ENCODE results near the gene CDAN1. TPM values are rescaled to one million over a fixed set of nuclear protein-coding genes. Genes with fewer than 3 reads are reported as not detected.

The CDAN1 gene
- total and polyA plus RNA-seq, 10 of the 15 experiments (the other 5 are each of a cell fraction or from before 2014, with no cell fraction given), result 0.56 to 14.2 (median 6.7) TPM

DNA sequence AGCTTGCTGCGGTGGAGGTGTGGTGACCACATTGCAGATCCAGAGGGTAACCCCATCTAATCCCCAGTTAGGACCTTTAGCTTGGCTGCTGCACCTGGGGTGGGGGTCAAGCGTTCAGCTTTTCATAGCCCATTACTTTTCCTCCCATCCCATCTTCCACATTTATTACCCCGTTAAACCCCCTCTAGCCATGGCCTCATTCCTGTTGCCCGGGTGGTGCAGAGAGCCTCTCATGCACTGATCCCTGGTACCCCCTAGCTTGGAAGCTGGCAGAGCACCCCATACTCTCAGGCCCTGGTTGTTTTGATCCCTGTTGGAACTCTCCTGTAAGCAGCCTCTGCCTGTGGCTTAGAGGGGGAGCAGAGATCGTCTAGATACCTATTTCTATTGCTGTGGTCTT is 20.8 kb downstream of the CDAN1 start (continued):
- TF ChIP-seq, protein P1, sequence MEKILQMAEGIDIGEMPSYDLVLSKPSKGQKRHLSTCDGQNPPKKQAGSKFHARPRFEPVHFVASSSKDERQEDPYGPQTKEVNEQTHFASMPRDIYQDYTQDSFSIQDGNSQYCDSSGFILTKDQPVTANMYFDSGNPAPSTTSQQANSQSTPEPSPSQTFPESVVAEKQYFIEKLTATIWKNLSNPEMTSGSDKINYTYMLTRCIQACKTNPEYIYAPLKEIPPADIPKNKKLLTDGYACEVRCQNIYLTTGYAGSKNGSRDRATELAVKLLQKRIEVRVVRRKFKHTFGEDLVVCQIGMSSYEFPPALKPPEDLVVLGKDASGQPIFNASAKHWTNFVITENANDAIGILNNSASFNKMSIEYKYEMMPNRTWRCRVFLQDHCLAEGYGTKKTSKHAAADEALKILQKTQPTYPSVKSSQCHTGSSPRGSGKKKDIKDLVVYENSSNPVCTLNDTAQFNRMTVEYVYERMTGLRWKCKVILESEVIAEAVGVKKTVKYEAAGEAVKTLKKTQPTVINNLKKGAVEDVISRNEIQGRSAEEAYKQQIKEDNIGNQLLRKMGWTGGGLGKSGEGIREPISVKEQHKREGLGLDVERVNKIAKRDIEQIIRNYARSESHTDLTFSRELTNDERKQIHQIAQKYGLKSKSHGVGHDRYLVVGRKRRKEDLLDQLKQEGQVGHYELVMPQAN (conservative IDR thresholded peaks at IDR 0.05), result no peak
- no peak for TF ChIP-seq IKZF1 (conservative IDR thresholded peaks at IDR 0.05)
- TF ChIP-seq, protein P2, sequence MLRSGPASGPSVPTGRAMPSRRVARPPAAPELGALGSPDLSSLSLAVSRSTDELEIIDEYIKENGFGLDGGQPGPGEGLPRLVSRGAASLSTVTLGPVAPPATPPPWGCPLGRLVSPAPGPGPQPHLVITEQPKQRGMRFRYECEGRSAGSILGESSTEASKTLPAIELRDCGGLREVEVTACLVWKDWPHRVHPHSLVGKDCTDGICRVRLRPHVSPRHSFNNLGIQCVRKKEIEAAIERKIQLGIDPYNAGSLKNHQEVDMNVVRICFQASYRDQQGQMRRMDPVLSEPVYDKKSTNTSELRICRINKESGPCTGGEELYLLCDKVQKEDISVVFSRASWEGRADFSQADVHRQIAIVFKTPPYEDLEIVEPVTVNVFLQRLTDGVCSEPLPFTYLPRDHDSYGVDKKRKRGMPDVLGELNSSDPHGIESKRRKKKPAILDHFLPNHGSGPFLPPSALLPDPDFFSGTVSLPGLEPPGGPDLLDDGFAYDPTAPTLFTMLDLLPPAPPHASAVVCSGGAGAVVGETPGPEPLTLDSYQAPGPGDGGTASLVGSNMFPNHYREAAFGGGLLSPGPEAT (IDR thresholded peaks at IDR 0.05; ENCODE audit: low read depth), result no peak

DNA sequence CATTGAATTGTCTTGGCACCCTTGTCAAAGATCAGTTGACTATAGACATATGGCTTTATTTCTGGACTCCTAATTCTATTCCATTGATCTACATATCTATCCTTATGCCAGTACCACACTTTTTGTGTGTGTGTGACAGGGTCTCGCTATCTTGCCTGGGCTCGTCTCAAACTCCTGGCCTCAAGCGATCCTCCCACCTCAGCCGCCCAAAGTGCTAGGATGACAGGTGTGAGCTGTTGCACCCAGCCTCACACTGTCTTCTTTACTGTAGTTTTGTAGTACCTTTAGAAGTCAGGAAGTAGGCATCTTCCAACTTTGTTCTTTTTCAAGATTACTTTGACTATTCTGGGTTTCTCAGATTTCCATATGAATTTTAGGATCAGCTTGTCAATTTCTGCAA is 24.3 kb downstream of the CDAN1 start:
- Histone ChIP-seq H3K27me3 (replicated peaks in 1 of 2; ENCODE audit: control insufficient read depth in 2 of 2, insufficient read depth in 2 of 2, low read length in 1 of 2) (no peaks in the 10 kb centered on the region), H3K36me3 (ENCODE audit: control insufficient read depth in 2 of 2, insufficient read depth in 2 of 2, low read length in 1 of 2) (no peaks in the 10 kb centered on the region; a peak in 2 of 4 replicates), H3K27ac (ENCODE audit: control insufficient read depth, insufficient read depth) (no peak overlapping the region), H3K4me3 (no peak overlapping the region), H3K4me2 (ENCODE audit: control insufficient read depth, insufficient read depth) (no peak overlapping the region), H3K4me1 (ENCODE audit: control insufficient read depth, insufficient read depth, low read length) (no peaks in the 10 kb centered on the region), H3K9ac (ENCODE audit: control insufficient read depth, insufficient read depth, low read length) (no peak overlapping the region), H4K20me1 (ENCODE audit: control insufficient read depth, insufficient read depth) (no peaks in the 10 kb centered on the region), H3K9me3 (replicated peaks; ENCODE audit: control insufficient read depth, insufficient read depth, low read length) (no peaks in the 10 kb centered on the region), H2AFZ (ENCODE audit: control insufficient read depth, low read depth, low read length) (no peak overlapping the region), H3K79me2 (ENCODE audit: control insufficient read depth, insufficient read depth, low read length) (no peaks in the 10 kb centered on the region)
- DNase-seq (ENCODE audit: low read depth, low spot score) (no peak), FAIRE-seq (no peak), ATAC-seq (no peak)
- WGBS (ENCODE audit: insufficient coverage, insufficient replicate concordance, low lambda C conversion rate, missing lambda C conversion rate), result 100% methylated on average over 4 of the region's 4 CpGs
- ChIA-PET CTCF (interaction anchor here (1.1 to 1.9 kb wide), 2 partner anchors 16 to 214 kb away, joined by 4 to 9 read pairs; no protein-coding TSS in a partner anchor), RAD21 (ENCODE audit: unreplicated experiment) (interaction anchor here (0.6 kb wide), 1 partner anchor 513 kb away, joined by 3 read pairs; no protein-coding TSS in a partner anchor), POLR2A (no interaction called here), SMC1A (ENCODE audit: uncharacterized antibody, unreplicated experiment) (interaction anchor here (1.4 kb wide), 1 partner anchor 214 kb away, joined by 3 read pairs; no protein-coding TSS in a partner anchor)
- intact Hi-C loops (cut with micrococcal nuclease; ENCODE audit: unreplicated experiment) (no loop called here), in situ Hi-C loops (cut with MboI) (no loop called here)
- no TSS peak for BruUV-seq (replicated peaks)
- TF ChIP-seq, protein P3, sequence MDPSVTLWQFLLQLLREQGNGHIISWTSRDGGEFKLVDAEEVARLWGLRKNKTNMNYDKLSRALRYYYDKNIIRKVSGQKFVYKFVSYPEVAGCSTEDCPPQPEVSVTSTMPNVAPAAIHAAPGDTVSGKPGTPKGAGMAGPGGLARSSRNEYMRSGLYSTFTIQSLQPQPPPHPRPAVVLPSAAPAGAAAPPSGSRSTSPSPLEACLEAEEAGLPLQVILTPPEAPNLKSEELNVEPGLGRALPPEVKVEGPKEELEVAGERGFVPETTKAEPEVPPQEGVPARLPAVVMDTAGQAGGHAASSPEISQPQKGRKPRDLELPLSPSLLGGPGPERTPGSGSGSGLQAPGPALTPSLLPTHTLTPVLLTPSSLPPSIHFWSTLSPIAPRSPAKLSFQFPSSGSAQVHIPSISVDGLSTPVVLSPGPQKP (IDR thresholded peaks at IDR 0.05; ENCODE audit: low read depth, low read length), result no peak
- no peak for TF ChIP-seq ZNF384 (IDR thresholded peaks at IDR 0.05; ENCODE audit: borderline replicate concordance, low read depth, low read length)
- no peak for TF ChIP-seq CHD2 (IDR thresholded peaks at IDR 0.05; ENCODE audit: borderline replicate concordance, low read depth, low read length)
- no peak for TF ChIP-seq HCFC1 (IDR thresholded peaks at IDR 0.05; ENCODE audit: low read length)
- no peak for TF ChIP-seq ZZZ3 (IDR thresholded peaks at IDR 0.05; ENCODE audit: control insufficient read depth, insufficient read length, low read depth)
- TF ChIP-seq, protein P4, sequence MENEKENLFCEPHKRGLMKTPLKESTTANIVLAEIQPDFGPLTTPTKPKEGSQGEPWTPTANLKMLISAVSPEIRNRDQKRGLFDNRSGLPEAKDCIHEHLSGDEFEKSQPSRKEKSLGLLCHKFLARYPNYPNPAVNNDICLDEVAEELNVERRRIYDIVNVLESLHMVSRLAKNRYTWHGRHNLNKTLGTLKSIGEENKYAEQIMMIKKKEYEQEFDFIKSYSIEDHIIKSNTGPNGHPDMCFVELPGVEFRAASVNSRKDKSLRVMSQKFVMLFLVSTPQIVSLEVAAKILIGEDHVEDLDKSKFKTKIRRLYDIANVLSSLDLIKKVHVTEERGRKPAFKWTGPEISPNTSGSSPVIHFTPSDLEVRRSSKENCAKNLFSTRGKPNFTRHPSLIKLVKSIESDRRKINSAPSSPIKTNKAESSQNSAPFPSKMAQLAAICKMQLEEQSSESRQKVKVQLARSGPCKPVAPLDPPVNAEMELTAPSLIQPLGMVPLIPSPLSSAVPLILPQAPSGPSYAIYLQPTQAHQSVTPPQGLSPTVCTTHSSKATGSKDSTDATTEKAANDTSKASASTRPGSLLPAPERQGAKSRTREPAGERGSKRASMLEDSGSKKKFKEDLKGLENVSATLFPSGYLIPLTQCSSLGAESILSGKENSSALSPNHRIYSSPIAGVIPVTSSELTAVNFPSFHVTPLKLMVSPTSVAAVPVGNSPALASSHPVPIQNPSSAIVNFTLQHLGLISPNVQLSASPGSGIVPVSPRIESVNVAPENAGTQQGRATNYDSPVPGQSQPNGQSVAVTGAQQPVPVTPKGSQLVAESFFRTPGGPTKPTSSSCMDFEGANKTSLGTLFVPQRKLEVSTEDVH (IDR thresholded peaks at IDR 0.05; ENCODE audit: low read depth, partially characterized antibody), result no peak
- TF ChIP-seq, protein P5, sequence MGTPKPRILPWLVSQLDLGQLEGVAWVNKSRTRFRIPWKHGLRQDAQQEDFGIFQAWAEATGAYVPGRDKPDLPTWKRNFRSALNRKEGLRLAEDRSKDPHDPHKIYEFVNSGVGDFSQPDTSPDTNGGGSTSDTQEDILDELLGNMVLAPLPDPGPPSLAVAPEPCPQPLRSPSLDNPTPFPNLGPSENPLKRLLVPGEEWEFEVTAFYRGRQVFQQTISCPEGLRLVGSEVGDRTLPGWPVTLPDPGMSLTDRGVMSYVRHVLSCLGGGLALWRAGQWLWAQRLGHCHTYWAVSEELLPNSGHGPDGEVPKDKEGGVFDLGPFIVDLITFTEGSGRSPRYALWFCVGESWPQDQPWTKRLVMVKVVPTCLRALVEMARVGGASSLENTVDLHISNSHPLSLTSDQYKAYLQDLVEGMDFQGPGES (IDR thresholded peaks at IDR 0.05), result no peak
- TF ChIP-seq ATF7 (IDR thresholded peaks at IDR 0.05; ENCODE audit: low read depth), result no peak

All from GM12878 (cell line).